ENCODE results near the gene SLC38A6. TPM values are rescaled to one million over a fixed set of nuclear protein-coding genes. Genes with fewer than 3 reads are reported as not detected.

Gene SLC38A6
- total and polyA plus RNA-seq, 2 experiments from 2014 or later: 11.9 to 23.2 TPM

DNA sequence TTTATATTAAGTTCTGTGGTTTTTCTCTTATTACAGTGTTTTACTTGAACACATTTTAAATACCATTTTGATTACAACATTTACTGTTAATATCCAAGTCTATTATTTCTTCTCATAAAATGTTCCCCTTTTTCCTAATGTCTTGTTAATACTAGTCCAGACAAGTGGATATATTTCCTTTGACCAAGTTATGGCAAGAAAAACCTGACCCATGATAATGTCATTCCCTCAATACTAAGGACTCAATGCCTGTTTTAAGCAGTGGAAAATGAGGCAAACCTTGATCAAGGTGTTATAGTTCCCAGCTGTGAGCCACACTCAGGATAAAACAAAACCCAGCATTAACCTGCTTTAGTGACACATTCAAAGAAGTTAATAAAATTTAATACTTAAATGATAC, 12.4 kb upstream of the SLC38A6 start (continued):
- TF ChIP-seq STAT1 (IDR thresholded peaks at IDR 0.05; ENCODE audit: unreplicated experiment): no peak

DNA sequence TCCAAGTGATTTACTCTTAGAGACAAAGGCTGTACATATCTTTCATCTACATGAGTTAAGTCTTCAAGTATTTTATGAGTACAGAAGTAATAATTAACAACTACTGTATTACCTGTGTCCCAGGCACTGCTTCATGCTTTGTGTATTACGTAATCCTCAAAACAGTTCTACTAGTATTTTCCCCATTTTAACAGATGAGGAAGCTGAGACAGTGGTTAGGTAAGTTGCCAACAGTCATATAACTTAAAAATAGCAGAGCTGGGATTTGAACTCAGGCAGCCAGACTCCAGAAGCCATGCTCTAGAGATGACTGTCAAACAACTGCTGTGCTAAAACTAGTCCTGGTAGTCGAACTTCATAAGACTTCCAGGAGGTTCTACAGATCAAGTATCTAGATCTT, 10.9 kb upstream of the SLC38A6 start:
- H3K27me3 Mint-ChIP-seq (ENCODE audit: insufficient read depth, low read depth, poor library complexity): no peaks in the 10 kb centered on the region
- Histone ChIP-seq H3K36me3 (ENCODE audit: insufficient read depth) (peaks cover 6% of the 10 kb centered on the region; the same call in 1 of the 2 replicates), H3K4me1 (ENCODE audit: insufficient read depth) (no peaks in the 10 kb centered on the region), H3F3A (replicated peaks; ENCODE audit: low read depth) (no peaks in the 10 kb centered on the region), H3K4me3 (no peak overlapping the region), H2AFZ (no peak overlapping the region), H3K27me3 (ENCODE audit: insufficient read depth) (no peaks in the 10 kb centered on the region), H3K27ac (ENCODE audit: low read depth) (no peak overlapping the region), H4K20me1 (replicated peaks; ENCODE audit: insufficient read depth) (no peaks in the 10 kb centered on the region), H3K9me2 (ENCODE audit: insufficient read depth) (no peaks in the 10 kb centered on the region), H3K4me2 (no peak overlapping the region), H3K79me2 (replicated peaks; ENCODE audit: insufficient read depth) (no peaks in the 10 kb centered on the region)
- TF ChIP-seq, protein P1, sequence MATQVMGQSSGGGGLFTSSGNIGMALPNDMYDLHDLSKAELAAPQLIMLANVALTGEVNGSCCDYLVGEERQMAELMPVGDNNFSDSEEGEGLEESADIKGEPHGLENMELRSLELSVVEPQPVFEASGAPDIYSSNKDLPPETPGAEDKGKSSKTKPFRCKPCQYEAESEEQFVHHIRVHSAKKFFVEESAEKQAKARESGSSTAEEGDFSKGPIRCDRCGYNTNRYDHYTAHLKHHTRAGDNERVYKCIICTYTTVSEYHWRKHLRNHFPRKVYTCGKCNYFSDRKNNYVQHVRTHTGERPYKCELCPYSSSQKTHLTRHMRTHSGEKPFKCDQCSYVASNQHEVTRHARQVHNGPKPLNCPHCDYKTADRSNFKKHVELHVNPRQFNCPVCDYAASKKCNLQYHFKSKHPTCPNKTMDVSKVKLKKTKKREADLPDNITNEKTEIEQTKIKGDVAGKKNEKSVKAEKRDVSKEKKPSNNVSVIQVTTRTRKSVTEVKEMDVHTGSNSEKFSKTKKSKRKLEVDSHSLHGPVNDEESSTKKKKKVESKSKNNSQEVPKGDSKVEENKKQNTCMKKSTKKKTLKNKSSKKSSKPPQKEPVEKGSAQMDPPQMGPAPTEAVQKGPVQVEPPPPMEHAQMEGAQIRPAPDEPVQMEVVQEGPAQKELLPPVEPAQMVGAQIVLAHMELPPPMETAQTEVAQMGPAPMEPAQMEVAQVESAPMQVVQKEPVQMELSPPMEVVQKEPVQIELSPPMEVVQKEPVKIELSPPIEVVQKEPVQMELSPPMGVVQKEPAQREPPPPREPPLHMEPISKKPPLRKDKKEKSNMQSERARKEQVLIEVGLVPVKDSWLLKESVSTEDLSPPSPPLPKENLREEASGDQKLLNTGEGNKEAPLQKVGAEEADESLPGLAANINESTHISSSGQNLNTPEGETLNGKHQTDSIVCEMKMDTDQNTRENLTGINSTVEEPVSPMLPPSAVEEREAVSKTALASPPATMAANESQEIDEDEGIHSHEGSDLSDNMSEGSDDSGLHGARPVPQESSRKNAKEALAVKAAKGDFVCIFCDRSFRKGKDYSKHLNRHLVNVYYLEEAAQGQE (IDR thresholded peaks at IDR 0.05; ENCODE audit: unreplicated experiment): no peak
- no peaks in the 10 kb centered on the region for H3K4me1 Mint-ChIP-seq
- ATAC-seq: no peak
- no peak for DNase-seq (ENCODE audit: low spot score)
- H3K4me3 Mint-ChIP-seq: no peak overlapping the region
- H3K9me3 Mint-ChIP-seq: no peaks in the 10 kb centered on the region
- H3K36me3 Mint-ChIP-seq (ENCODE audit: low read depth): peaks cover 6% of the 10 kb centered on the region; the same call in 2 of the 3 replicates
- no peak overlapping the region for H3K27ac Mint-ChIP-seq

DNA sequence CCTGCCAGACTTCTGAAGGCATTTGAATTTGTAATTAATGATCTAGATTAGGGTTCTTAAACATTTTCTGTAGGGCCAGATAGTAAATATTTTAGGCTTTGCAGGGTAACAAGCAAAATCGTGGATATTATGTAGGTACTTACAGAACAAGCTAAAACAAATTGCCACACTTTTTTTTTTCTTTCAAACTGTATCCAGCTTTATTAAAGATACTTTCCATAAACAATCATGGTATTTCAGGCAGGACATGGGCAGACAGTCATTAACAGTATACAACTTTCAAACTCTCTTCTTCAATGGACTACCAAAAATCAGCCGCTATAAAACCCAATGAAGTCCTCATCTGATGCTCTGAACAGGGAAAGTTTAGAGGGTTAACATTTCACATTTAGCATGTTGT, 9.8 kb upstream of the SLC38A6 start:
- no peak for TF ChIP-seq EZH2phosphoT487 (IDR thresholded peaks at IDR 0.05; ENCODE audit: unreplicated experiment)
- Histone ChIP-seq H3K27ac (ENCODE audit: low read depth) (no peak overlapping the region), H3K4me1 (ENCODE audit: insufficient read depth) (no peaks in the 10 kb centered on the region), H3K36me3 (ENCODE audit: insufficient read depth) (peaks cover 6% of the 10 kb centered on the region; the same call in 1 of the 2 replicates), H4K20me1 (replicated peaks; ENCODE audit: insufficient read depth) (no peaks in the 10 kb centered on the region), H3K79me2 (replicated peaks; ENCODE audit: insufficient read depth) (no peaks in the 10 kb centered on the region), H3F3A (replicated peaks; ENCODE audit: low read depth) (no peaks in the 10 kb centered on the region), H3K4me3 (no peak overlapping the region), H3K27me3 (ENCODE audit: insufficient read depth) (no peaks in the 10 kb centered on the region), H3K4me2 (no peak overlapping the region), H3K9me2 (ENCODE audit: insufficient read depth) (no peaks in the 10 kb centered on the region), H2AFZ (no peak overlapping the region)
- Mint-ChIP-seq H3K4me1 (no peaks in the 10 kb centered on the region), H3K27me3 (ENCODE audit: insufficient read depth, low read depth, poor library complexity) (no peaks in the 10 kb centered on the region), H3K27ac (no peak overlapping the region), H3K4me3 (no peak overlapping the region), H3K9me3 (no peaks in the 10 kb centered on the region), H3K36me3 (ENCODE audit: low read depth) (peaks cover 7% of the 10 kb centered on the region; the same call in 2 of the 3 replicates)
- DNase-seq (ENCODE audit: low spot score) (no peak), ATAC-seq (no peak)

DNA sequence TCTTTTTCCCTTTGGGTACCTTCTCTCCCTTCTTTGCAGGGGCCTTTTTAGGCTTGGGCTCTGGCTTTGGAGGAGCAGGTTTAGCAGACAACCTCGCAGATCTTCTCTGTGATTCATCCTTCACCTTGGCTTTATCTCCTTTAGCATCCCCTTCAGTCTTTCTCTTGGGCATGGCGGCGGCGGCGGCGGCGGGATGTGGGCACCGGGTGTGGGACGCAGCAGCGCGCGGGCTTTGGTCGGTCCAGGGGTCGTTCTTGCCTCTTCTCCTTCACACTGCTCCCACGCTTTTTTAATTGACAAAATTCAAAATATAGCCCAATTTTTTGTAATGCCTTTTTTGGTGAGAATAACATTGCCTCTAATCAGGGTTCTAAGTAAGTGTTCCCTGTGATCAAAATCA, 8.8 kb upstream of the SLC38A6 start:
- H3K4me3 Mint-ChIP-seq: no peak overlapping the region
- no peaks in the 10 kb centered on the region for H3K27me3 Mint-ChIP-seq (ENCODE audit: insufficient read depth, low read depth, poor library complexity)
- H4K20me1 ChIP-seq (replicated peaks; ENCODE audit: insufficient read depth): no peaks in the 10 kb centered on the region
- H3K27me3 ChIP-seq (ENCODE audit: insufficient read depth): no peaks in the 10 kb centered on the region
- H3K4me2 ChIP-seq: no peak overlapping the region
- H3K36me3 Mint-ChIP-seq (ENCODE audit: low read depth): peaks cover 15% of the 10 kb centered on the region; the same call in 2 of the 3 replicates
- H3K4me1 ChIP-seq (ENCODE audit: insufficient read depth): no peaks in the 10 kb centered on the region
- H3K36me3 ChIP-seq (ENCODE audit: insufficient read depth): peaks cover 6% of the 10 kb centered on the region; the same call in 1 of the 2 replicates
- no peak overlapping the region for H3K27ac Mint-ChIP-seq
- no peaks in the 10 kb centered on the region for H3F3A ChIP-seq (replicated peaks; ENCODE audit: low read depth)
- H3K9me2 ChIP-seq (ENCODE audit: insufficient read depth): no peaks in the 10 kb centered on the region
- H3K4me1 Mint-ChIP-seq: no peaks in the 10 kb centered on the region
- ATAC-seq: no peak
- no peaks in the 10 kb centered on the region for H3K9me3 Mint-ChIP-seq
- no peak overlapping the region for H3K27ac ChIP-seq (ENCODE audit: low read depth)
- H3K4me3 ChIP-seq: no peak overlapping the region
- DNase-seq (ENCODE audit: low spot score): no peak
- no peak overlapping the region for H2AFZ ChIP-seq
- 0 out of 2 replicates have a peak, but pooled peaks cover 5% of the 10 kb centered on the region for H3K79me2 ChIP-seq (replicated peaks; ENCODE audit: insufficient read depth)
- TF ChIP-seq, protein P2, sequence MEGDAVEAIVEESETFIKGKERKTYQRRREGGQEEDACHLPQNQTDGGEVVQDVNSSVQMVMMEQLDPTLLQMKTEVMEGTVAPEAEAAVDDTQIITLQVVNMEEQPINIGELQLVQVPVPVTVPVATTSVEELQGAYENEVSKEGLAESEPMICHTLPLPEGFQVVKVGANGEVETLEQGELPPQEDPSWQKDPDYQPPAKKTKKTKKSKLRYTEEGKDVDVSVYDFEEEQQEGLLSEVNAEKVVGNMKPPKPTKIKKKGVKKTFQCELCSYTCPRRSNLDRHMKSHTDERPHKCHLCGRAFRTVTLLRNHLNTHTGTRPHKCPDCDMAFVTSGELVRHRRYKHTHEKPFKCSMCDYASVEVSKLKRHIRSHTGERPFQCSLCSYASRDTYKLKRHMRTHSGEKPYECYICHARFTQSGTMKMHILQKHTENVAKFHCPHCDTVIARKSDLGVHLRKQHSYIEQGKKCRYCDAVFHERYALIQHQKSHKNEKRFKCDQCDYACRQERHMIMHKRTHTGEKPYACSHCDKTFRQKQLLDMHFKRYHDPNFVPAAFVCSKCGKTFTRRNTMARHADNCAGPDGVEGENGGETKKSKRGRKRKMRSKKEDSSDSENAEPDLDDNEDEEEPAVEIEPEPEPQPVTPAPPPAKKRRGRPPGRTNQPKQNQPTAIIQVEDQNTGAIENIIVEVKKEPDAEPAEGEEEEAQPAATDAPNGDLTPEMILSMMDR (conservative IDR thresholded peaks at IDR 0.05; ENCODE audit: low read depth in 2 of 2): no peak
- no peak for TF ChIP-seq EZH2phosphoT487 (IDR thresholded peaks at IDR 0.05; ENCODE audit: unreplicated experiment)
